NCI-H2171 (cell line): ENCODE data around the gene TMBIM1.
"Not testable (repeated sequence)": the region's sequence is repeated elsewhere in the genome, so short reads cannot be mapped to it uniquely, and the experiment has no call there.

Source experiments
- DNase-seq: peaks from one replicate; lab custom pipeline; 2025; lab: John Stamatoyannopoulos, UW

The TMBIM1 gene

DNA sequence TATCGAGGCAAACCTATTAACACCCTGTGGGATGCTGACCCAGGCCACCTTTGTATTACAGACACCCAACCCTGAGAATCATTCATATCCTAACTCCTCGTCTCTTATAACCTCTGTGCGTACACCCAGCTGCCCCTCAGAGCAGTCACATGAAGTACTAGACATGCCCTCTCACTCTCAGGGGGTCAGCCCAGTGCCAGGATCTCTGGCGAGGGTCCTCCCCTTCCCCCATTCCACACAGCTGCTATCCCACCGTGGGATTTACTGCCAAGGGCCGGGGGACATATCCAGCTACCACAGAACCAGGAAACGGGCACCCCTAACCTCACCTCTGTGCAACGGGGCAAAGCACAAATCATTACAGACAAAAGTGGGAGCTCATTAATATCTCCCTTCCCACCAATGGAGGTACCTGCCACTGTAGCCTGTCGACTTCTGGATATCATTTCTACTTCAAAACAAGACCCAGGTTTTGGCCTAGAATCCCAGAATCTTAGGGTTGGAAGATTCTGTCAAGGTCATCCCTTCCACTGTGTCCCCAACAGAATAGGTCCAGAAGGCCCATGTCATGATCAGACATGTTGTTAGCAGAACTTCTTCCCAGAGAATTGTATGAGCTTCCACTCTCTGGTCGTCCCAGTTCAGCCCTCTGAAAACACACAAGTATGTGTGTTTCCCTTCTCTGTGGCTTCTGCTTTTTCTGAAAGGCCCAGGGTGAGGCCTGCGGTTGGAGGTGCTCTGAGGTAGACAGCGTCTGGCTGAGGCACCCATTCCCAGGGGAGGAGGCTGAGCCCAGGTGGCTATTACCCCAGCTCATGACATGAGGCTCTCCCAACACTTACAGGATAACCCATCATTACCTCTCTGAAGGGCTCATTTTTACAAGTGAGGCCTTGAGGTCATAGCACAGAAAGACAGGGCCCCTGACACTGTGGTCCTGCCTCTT, 1.7 kb downstream of the TMBIM1 start:
- DNase-seq = no peak

DNA sequence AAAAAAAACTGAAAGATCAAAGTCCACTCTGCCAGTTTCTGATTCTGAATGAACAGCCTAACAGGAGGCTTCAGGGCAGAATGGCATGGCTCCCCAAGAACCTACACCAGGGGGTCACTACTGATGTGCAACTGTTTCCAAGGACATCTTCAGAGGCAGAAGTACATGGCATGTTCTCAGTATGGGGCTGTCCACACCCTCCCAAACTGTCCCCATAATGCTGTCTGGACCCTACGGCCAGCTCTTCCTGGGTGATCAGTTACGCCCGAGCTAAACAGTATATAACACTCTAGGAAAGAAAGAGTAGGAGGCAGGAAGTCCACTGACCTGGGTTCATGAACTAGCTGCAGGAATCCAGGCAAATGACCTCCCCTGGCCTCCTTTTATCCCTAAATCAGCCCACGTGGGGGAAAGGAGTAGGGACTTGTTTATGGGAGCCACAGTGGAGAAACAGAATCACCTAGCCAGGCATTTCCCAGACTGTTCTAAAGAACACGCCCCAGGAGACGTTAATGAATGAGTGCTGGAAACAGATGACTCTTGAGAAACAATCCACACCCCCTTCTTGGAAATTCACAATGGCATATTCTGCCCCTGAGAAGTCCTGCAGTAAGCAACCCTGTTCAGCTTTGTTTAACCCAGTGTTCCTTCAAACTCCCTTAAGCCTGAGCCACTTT, 2.5 kb downstream of the TMBIM1 start:
- no peak for DNase-seq

DNA sequence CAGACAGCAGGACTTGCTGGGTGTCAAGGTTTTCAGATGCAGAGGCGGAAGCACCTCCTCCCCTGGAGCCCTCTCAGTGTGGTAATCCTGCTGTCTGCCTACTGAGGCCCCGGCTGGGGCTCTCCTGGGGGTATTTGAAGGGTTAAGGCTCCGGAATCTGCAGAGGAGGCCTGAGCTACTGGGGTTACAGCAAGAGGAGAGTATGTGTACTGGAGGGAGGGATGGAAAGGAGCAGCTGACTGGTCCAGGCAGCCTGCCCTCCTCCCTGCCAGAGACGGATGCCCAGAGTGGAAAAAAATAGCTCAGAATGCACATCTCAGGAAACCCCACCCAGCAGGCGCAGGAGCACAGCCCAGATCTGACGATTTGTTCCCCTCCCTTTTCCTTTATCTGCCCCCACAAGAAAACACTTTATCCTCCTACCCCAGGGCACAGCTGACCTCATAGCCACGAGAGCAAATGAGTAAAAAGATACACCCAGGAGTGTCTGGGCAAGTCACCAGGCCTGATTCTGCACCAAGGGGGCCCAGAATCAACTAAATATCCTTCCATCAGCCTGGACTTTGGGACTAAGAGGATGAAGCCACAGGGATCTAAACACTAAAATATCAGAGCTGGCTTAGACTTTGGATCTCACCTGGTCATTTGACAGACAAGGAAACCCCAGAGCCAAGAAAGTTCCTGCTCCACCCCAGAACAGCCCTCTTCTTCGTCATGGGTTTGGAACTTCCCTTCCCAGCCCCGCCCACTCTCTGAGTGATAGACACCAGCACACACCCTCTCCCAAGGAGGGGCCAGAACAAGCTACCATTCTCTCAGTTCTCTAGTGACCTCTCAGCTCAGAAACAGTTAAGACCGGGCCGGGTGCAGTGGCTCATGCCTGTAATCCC, 5.5 kb downstream of the TMBIM1 start:
- no peak for DNase-seq

DNA sequence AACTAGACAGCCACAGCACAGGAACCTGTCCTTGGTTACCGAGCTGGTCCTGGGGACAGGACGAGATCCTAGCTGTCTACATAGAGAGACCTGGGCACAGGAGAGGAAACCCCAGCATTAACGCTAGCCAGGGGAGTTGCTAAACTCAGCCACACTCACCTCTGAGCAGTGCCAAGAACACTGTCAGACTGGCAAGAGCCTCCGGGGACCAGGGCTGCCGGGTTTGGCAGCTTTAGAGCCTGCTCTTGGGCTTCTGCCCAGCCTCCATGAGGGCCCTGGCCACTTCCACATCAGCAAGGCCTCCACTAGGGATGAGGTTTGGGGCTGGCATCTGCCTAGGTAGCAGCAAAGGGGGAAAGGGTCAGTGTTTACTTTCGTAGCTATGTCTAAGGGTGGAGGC, 6.7 kb downstream of the TMBIM1 start:
- peak; percentile 7 for DNase-seq

DNA sequence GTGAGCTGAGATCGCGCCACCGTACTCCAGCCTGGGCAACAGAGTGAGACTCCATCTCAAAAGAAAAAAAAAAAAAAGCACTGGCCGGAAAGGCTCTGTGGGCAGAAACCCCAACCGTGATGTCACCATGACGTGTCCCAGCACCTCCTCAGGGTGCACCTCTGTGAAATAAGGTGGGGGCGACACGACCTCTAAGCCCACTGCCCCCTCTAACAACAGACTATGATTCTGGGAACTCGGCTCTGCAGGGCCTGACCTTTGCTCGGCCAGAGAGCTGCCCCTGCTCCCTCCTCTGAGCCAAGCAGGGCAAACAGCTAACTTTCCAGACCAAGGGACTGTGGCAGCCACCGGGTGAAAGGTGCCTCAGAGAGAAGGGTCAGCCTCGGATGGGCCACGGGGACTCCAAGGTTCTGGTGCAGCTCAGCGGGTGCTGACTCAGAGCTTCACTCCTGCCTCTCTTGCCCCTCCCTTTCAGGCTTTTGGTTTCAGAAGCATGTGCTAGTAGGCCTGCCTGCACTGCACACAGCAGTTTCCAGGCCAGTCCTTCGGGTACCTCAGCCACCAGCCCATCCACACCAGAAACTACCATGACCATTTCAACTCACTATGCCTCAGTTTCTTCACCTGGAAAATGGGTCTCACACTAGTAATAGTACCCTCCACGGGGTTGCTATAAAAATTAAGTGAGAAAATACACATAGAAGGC, 8.0 kb downstream of the TMBIM1 start:
- DNase-seq = no peak

DNA sequence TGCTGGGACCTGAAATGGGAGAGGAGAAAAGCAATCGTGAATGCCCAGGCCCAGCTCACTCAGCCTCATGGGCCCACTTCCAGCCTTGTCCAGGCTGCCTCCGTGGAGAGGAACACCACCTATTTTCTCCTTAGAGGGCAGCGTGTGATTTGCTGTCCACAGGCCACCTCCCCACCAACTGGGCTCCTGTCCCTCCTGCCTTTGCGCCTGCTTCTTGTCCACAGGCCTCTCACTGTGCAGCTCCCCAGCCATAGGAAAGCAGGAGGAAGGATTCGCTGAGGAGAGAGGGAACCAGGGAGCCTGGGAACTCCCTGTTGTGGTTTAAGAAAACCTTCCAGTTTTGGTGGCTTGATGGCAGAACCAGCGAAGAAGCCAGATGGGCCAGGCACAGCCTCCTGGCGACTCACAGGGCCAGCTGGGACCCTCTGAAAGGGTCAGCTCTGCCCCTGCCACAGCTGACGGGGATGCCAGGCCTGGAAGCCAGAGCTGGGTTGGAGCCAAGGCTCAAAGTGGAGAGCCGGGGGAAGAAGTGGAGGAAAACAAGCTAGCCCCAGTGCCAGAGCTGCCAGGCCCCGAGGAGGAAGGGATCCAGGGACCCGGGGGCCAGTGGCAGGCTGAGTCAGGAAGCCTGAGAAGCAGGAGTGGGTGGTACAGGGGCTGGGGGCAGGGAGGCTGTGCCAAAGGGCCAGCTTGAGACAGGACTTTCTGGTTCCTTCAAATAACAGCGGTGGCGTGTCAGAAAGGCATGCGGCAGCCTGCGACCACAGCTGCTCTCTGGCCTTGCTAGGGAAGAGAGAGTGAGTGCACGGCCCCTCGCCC, 9.9 kb downstream of the TMBIM1 start:
- DNase-seq = peak; percentile 18

DNA sequence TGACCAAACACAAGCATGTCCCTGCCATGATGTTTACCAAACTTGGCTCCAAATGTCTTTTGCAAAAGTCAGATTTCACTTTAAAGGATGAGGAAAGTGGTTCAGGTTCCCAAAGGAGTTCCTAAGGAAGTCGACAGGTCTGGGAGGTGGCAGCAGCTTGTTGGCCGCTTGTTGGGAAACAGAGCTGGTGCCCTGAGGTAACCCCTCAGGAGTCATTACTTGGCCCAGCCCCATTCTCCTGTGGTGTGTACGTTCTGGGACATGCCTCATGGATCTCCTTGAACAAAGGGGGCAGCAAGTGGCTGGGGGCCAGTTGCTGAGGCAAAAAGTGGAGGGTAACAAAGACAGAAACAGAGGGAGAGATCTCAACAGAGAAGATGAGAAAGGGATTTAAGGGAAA, 10.9 kb downstream of the TMBIM1 start:
- no peak for DNase-seq

DNA sequence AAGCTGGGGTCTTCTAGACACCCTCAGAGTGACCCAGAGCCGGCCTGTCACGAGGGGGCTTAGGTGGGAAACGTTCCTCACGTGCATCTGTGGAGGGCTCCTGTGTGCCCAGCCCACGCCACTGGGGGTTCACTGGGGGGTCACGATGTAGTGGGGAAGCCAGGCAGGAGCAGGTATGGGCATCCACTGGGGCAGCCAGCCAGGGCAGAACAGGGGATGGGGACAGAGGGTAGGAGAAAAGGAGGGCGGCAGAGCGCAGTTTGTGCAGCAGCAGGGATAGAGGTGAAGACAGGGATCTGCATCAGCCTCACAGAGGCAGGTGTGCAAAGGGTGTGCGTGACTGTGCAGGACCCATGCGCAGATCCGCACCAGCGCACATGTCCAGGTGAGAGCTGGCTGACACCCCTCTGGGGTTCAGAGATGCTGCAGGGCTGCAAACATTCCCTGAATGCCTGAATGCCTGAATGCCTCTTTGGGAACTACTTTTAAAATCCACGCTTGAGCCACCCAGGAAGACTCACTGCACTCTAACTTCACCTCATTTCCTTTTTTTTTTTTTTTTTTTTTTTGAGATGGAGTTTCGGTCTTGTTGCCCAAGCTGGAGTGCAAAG, 11.9 kb downstream of the TMBIM1 start:
- DNase-seq = no peak

DNA sequence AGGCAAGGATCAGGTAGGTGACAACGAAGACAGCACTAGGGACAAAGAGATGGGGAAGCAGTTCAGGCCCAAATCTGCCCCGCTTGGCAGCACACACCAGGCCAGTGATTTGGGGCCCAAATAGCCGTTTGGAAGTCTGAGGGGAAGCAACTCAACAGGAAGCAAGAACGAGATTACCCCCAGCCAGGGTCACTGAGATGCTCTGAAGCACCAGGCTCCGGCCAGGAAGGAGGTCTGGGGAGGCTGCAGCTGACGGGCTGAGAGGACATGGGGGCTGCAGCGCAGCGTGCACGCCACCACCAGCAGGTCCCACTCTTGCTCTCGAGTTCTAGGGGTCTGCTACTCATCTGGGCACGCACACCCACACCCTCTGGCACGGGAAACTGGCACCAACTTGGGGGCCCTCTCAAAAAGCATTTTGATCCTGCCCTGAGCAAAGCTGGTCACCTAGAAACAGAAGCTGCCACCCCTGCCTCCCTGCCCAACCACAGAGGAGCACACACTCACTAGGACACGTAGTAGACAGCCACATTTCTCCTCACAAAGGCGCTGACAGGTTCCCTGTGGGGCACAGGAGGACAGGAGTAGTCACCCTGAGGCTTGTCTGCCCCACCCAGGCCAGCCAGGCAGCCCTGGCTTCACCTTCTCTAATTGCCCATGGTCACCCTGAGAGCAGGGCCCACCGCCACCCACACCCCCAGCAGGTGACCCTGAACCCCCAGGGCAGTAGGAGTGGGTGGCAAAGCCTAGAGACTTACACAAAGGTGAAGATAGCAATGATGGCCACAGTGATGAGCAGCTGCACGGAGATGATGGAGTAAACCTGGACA, 13.6 kb downstream of the TMBIM1 start:
- DNase-seq = no peak

DNA sequence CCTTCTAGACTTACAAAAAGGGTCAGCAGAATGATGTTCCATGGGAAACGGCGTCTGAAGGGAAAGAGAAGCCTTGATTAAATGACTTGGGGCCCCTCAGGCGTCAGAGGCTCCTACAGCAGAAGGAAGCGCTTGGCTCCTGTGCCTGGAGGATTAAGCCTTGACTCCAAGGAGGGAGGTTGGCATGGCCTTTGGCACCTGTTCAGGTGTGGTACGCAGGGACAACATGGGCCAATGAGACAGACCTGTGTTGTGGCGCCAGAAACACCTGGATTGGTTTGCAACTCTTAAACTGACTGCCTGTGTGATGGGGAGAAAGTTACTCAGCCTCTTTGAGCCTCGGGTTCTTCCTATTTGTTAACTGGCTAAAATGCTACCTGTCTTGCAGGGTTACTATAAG, 14.4 kb downstream of the TMBIM1 start:
- DNase-seq = no peak

DNA sequence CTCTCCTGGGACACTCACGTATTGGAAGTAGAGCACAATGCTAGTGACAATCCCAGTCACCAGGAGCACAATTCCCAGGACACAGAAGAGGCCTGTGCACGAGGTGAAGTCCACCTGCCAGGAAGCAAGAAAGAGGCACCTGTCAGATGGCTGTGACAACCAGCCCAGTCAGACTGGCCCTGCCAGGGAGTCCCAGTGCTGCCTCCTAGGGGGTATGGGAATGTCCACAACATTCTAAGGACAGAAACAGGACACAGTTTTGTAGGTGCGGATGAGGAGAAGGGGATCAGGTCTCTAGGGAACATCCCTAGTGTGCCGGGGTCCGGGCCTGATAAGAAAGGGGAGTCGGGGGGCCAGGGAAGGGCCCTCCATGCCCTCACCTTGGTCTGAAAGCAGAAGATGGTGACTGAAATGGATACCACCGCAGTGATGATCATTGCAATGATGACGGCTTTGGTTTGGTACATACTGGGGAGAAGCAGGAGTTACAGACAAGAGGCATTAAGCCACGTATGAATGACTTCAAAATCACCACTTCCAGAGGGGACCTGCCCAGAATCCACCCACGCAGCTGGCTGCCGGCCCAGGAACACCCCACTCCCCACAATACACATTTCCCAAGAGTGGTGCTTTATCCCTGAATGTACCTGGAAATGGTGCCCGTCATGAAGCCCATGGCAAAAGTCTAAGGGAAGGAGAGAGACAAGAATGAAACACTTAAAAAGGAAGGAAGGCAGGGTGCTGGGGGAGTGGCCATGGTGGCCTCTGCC, 15.1 kb downstream of the TMBIM1 start:
- no peak for DNase-seq

DNA sequence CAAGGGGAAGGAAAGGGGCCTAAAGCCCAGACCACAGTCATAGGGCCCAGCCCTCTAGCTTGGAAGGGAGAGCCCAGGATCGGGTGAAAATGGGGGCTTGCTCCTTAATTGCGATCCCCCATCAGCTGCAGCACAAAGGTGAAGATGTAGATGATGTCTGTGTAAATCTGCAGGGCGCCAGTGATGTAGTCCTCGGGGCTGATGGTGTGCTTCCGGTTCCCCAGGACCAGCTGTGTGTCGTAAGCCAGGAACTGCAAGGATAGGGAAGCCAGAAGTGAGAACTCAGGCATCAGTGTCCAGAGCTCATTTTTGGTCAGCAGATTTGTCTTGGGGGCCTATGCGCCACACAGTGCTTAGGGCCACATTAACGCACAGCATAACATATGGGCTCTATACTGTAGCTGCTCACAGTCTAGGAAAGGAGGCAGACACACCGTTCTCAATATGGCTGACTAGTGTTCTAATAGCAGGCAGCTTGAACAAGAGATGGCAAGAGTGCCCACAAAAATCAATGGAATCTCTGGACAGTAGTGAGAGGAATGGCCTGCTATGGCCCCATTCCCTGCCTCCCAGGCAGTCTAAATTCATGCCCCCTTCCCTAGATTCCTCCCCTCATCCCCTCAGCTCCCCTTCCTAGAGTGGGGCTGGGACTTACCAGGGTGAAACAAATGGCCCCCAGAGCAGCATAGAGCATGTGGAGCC, 16.8 kb downstream of the TMBIM1 start:
- DNase-seq = no peak

DNA sequence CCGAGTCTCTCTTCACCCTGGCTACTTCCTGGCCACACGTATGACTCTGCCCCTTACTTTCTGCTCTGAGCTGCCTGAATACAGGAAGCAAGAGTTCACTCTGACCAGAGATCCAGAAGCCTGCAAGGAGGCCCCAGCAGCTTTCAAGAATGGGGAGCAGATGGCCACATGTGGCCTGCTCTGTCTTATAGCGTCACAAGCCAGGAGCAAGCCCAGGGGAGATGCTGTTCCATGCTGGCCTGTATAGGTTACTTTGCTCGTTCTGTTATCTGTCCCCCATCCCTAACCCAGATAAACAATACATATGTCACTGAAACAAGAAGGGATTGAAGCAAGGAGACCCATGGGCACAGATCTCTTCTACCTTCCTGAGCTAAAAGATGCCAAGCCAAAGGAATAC, 17.7 kb downstream of the TMBIM1 start:
- no peak for DNase-seq

DNA sequence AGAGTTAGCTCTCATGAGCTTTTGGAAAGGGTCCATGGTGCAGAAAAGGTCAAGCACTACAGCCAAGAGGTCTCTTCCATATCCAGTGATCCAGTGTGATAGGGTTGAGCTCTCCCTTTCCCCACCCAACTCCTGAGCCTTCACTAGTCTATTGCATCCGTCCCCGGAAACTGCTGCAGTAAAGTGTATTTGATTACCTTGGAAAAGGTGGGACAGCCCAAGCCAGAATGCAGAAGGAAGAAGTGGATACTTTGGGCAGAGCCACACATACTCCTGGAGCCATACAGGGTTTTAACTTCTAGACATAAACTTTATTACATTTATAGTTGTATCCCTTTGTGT, 18.4 kb downstream of the TMBIM1 start:
- no peak for DNase-seq

DNA sequence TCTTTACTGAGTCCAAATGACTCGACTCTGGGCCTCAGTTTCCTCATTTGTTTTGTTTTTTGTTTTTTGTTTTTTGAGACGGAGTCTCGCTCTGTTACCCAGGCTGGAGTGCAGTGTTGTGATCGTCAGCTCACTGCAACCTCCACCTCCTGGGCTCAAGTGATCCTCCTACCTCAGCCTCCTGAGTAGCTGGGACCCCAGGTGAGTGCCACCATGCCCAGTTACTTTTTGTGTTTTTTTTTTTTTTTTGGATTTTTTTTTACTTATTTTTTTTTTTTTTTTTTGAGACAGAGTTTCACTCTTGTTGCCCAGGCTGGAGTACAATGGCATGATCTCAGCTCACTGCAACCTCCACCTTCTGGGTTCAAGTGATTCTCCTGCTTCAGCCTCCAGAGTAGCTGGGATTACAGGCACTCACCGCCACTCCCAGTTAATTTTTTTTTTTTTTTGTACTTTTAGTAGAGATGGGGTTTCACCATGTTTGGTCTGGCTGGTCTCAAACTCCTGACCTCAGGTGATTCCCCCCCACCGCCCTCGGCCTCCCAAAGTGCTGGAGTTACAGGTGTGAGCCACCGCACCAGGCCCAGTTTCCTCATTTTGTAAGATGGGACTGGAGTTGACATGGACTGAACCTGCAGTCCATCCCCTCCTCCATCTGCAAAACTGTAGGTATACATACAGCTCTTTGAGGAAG, 18.9 kb downstream of the TMBIM1 start:
- DNase-seq = not testable (repeated sequence)

DNA sequence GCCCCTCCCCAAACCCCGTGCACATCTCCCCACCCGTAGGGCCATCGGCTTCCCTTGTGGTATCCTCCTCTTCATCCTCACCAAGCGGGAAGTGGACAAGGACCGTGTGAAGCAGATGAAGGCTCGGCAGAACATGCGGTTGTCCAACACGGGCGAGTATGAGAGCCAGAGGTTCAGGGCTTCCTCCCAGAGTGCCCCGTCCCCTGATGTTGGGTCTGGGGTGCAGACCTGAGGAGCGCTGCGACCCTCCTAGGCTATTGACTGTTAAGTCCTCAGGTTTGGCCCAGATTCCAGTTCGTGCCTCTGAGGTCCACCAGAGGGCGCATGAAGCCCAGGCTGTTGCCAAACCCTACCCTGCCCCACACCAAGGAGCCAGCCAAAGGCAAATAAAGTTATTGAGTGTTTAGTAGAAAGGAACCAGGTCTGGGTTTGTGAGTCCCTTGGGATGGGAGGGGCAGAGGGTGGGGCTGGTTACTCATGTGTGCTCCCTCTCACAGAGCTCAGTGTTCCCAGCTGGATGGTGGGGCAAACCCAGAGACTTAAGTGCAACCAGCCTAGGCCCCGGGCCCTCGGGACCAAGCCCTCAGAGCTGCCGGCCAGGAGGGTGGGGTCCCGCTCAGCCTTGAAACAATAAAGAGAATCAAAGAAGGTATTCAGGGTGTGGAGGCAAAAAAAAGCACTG, 19.6 kb downstream of the TMBIM1 start:
- peak; percentile 67 for DNase-seq
